Cortex of kidney (tissue), 1 donor: ENCODE measurements around the gene B4GALNT2.
"Not testable (repeated sequence)": the region's sequence is repeated elsewhere in the genome, so short reads cannot be mapped to it uniquely, and the experiment has no call there.

Experiments used
- DNase-seq: peaks from one replicate; lab custom pipeline; 2025; lab: John Stamatoyannopoulos, UW

B4GALNT2 gene

GRCh38 chr17:49132699-49133364, at the start of gene B4GALNT2:
Gene B4GALNT2, plus strand, starts transcription at chr17:49132769. Its CDS starts 24 bp downstream, at chr17:49132793.
- no peak for DNase-seq

GRCh38 chr17:49085046-49085445, 47.5 kb upstream of the B4GALNT2 start:
- not testable (repeated sequence) for DNase-seq

GRCh38 chr17:49085565-49086315, 46.8 kb upstream of the B4GALNT2 start:
- DNase-seq, result no peak

- DNase-seq, result no peak
Measured at GRCh38 chr17:49086316-49086605, 46.3 kb upstream of the B4GALNT2 start.

GRCh38 chr17:49086649-49087048, 45.9 kb upstream of the B4GALNT2 start:
- DNase-seq, result no peak

GRCh38 chr17:49089094-49089493, 43.5 kb upstream of the B4GALNT2 start:
- DNase-seq, result no peak

GRCh38 chr17:49090878-49091594, 41.5 kb upstream of the B4GALNT2 start:
- DNase-seq, result no peak

- DNase-seq, result no peak
Measured at GRCh38 chr17:49093131-49093530, 39.4 kb upstream of the B4GALNT2 start.

- DNase-seq, result no peak
Measured at GRCh38 chr17:49100601-49101000, 32.0 kb upstream of the B4GALNT2 start.

- no peak for DNase-seq
Measured at GRCh38 chr17:49101054-49101534, 31.5 kb upstream of the B4GALNT2 start.

GRCh38 chr17:49103360-49103759, 29.2 kb upstream of the B4GALNT2 start:
- not testable (repeated sequence) for DNase-seq

GRCh38 chr17:49104511-49105074, 28.0 kb upstream of the B4GALNT2 start:
- no peak for DNase-seq

- DNase-seq, result no peak
Measured at GRCh38 chr17:49106321-49107210, 26.0 kb upstream of the B4GALNT2 start.

GRCh38 chr17:49107211-49107557, 25.4 kb upstream of the B4GALNT2 start:
- DNase-seq, result no peak

GRCh38 chr17:49108318-49108717, 24.3 kb upstream of the B4GALNT2 start:
- no peak for DNase-seq

- no peak for DNase-seq
Measured at GRCh38 chr17:49110509-49110908, 22.1 kb upstream of the B4GALNT2 start.

- DNase-seq, result no peak
Measured at GRCh38 chr17:49111934-49112333, 20.6 kb upstream of the B4GALNT2 start.

GRCh38 chr17:49112936-49113335, 19.6 kb upstream of the B4GALNT2 start:
- DNase-seq, result no peak

GRCh38 chr17:49114703-49115102, 17.9 kb upstream of the B4GALNT2 start:
- no peak for DNase-seq

- DNase-seq, result no peak
Measured at GRCh38 chr17:49117587-49118230, 14.9 kb upstream of the B4GALNT2 start.

GRCh38 chr17:49120166-49120565, 12.4 kb upstream of the B4GALNT2 start:
- no peak for DNase-seq
